ENCODE measurements around the gene TNFRSF4.

The TNFRSF4 gene

GRCh38 chr1:1228596-1229321, 14.8 kb upstream of the TNFRSF4 start:
- DNase-seq (ENCODE audit: low spot score) = no peak
- in situ Hi-C loops (cut with MboI; ENCODE audit: low sequenced_read_pairs, unreplicated experiment) = no loop called here
- no peak for TF ChIP-seq CTCF (IDR thresholded peaks at IDR 0.05; ENCODE audit: borderline replicate concordance, control extremely low read depth, extremely low read depth, insufficient read depth, missing control alignments)

GRCh38 chr1:1228187-1228586, 14.2 kb upstream of the TNFRSF4 start:
- DNase-seq (ENCODE audit: low spot score) = no peak
- in situ Hi-C loops (cut with MboI; ENCODE audit: low sequenced_read_pairs, unreplicated experiment) = no loop called here
- no peak for TF ChIP-seq CTCF (IDR thresholded peaks at IDR 0.05; ENCODE audit: borderline replicate concordance, control extremely low read depth, extremely low read depth, insufficient read depth, missing control alignments)

- no peak for TF ChIP-seq CTCF (IDR thresholded peaks at IDR 0.05; ENCODE audit: borderline replicate concordance, control extremely low read depth, extremely low read depth, insufficient read depth, missing control alignments)
- DNase-seq (ENCODE audit: low spot score) = no peak
- in situ Hi-C loops (cut with MboI; ENCODE audit: low sequenced_read_pairs, unreplicated experiment) = no loop called here
These were observed 13.4 kb upstream of the TNFRSF4 start for GRCh38 chr1:1227386-1227785.

- no peak for TF ChIP-seq CTCF (IDR thresholded peaks at IDR 0.05; ENCODE audit: borderline replicate concordance, control extremely low read depth, extremely low read depth, insufficient read depth, missing control alignments)
- in situ Hi-C loops (cut with MboI; ENCODE audit: low sequenced_read_pairs, unreplicated experiment) = no loop called here
- DNase-seq (ENCODE audit: low spot score) = no peak
These were observed 12.8 kb upstream of the TNFRSF4 start for GRCh38 chr1:1226566-1227362.

- DNase-seq (ENCODE audit: low spot score) = no peak
- in situ Hi-C loops (cut with MboI; ENCODE audit: low sequenced_read_pairs, unreplicated experiment) = no loop called here
- TF ChIP-seq CTCF (IDR thresholded peaks at IDR 0.05; ENCODE audit: borderline replicate concordance, control extremely low read depth, extremely low read depth, insufficient read depth, missing control alignments) = no peak
These were observed 12.0 kb upstream of the TNFRSF4 start for GRCh38 chr1:1225913-1226312.

- TF ChIP-seq CTCF (IDR thresholded peaks at IDR 0.05; ENCODE audit: borderline replicate concordance, control extremely low read depth, extremely low read depth, insufficient read depth, missing control alignments) = no peak
- in situ Hi-C loops (cut with MboI; ENCODE audit: low sequenced_read_pairs, unreplicated experiment) = no loop called here
- no peak for DNase-seq (ENCODE audit: low spot score)
These were observed 11.4 kb upstream of the TNFRSF4 start for GRCh38 chr1:1225238-1225845.

All from GM13976 (cell line).